Thyroid gland (tissue), 4 donors: ENCODE data around the gene GLIS2. TPM values are rescaled to one million over a fixed set of nuclear protein-coding genes. Genes with fewer than 3 reads are reported as not detected.
"Not testable (repeated sequence)": the region's sequence is repeated elsewhere in the genome, so short reads cannot be mapped to it uniquely, and the experiment has no call there.

Experiments
- DNase-seq, 2 donors: peaks; one replicate each; pipeline ENCODE4 v3.0.0-alpha.2; 2019
- H3K27ac ChIP-seq, 3 donors: fragments of 200-600 bp; sonication (generic); 1 replicate in 2 of 3; 2 replicates in 1 of 3; pipeline ENCODE4 v1.5.1; 2016 to 2019; ENCODE audit warnings: mild to moderate bottlenecking in 1 of 3, moderate library complexity in 1 of 3
- H3K27me3 ChIP-seq: fragments of 200-600 bp; sonication (generic); one replicate; pipeline ENCODE4 v1.5.1; 2019
- H3K36me3 ChIP-seq, 2 donors: fragments of 200-600 bp; sonication (generic); one replicate each; pipeline ENCODE4 v1.5.1; 2016 to 2019
- H3K4me1 ChIP-seq, 2 donors: fragments of 200-600 bp; sonication (generic); one replicate each; pipeline ENCODE4 v1.5.1; 2017 to 2019
- H3K4me3 ChIP-seq, 3 donors: fragments of 200-600 bp; sonication (generic); replicated peaks in 1 of 3; 1 replicate in 2 of 3; 2 replicates in 1 of 3; pipeline ENCODE4 v1.5.1; 2016; ENCODE audit warnings: mild to moderate bottlenecking in 1 of 3
- H3K9me3 ChIP-seq: fragments of 200-600 bp; sonication (generic); one replicate; pipeline ENCODE4 v1.5.1; 2017
- POLR2A ChIP-seq, 2 donors: fragments of 450-650 bp; IDR thresholded peaks; one replicate each; pipeline ENCODE4 v1.6.1; 2017; ENCODE audit warnings: antibody characterized with exemption in 2 of 2, mild to moderate bottlenecking in 2 of 2, moderate library complexity in 1 of 2
- WGBS, 2 donors: methylation state at CpG; one replicate each; pipeline ENCODE4 v1.1.5; 2017; 5-methylcytosine and 5-hydroxymethylcytosine counted together
- intact Hi-C: fragments of 100-400 bp; cut with DNase I; formaldehyde crosslinking; loops from one replicate; pipeline ENCODE4 v1.15.1; 2023
- total RNA-seq, 4 donors: library from RNA; depleted of rRNA; stranded (reverse); fragments of >200 nt; gene quantifications; one replicate each; pipeline ENCODE4 v1.2.3, GENCODE V29; 2016
- TF ChIP-seq, protein P1 (sequence below), 6 experiments: fragments of 200-600 bp in 3 of 6; fragments of 450-650 bp in 3 of 6; sonication (generic) in 3 of 6; IDR thresholded peaks; one replicate each; pipeline ENCODE4 v1.5.1; 2016 to 2019; ENCODE audit warnings: antibody characterized with exemption in 6 of 6, mild to moderate bottlenecking in 2 of 6, inconsistent platforms in 1 of 6, moderate library complexity in 1 of 6

Gene GLIS2
- total RNA-seq, 4 donors from 2014 or later: 5.5 to 7.6 (median 6.7) TPM

DNA sequence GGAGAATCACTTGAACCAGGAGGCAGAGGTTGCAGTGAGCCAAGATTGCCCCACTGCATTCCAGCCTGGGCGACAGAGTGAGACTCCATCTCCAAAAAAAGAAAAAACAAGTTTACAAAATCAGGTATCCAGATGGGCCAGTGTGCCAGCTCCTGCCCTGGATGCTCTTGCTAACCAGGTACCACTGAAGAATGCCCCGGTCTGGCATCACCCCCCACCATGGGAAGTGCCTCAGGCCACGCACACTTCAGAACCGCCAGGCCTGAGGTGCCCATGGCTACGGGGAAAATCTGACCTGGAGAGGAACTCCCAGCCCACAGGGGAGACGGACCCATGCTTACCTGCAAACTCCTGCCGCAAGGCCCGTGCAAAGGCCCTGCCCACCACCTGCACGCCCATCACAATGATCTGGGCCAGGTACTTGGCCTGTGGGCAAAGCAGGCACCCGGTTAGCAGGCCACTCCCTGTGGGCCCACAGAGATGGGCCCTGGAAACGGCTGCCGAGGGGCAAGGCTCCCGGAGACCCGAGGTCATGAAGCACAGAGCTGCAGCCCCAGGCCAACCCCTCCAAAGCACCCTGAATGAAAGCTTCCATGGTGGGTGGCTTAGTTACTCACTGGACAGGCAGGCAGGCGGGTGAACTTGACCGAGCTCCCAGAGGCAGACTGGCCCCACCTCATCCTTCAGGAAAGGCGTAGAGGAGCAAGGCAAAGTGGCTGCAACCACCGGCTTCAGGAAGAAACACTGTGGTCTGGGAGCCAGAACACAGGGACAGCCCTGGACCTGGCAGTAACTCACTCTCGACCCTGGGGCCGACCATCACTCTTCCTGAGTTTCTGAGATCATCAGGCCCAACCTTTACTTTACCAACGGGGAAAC is 27.2 kb downstream of the GLIS2 start:
- no peak for DNase-seq
- 83 to 92% methylated on average over 12 to 17 of the region's 21 CpGs for WGBS, 2 donors
- TF ChIP-seq, protein P1, sequence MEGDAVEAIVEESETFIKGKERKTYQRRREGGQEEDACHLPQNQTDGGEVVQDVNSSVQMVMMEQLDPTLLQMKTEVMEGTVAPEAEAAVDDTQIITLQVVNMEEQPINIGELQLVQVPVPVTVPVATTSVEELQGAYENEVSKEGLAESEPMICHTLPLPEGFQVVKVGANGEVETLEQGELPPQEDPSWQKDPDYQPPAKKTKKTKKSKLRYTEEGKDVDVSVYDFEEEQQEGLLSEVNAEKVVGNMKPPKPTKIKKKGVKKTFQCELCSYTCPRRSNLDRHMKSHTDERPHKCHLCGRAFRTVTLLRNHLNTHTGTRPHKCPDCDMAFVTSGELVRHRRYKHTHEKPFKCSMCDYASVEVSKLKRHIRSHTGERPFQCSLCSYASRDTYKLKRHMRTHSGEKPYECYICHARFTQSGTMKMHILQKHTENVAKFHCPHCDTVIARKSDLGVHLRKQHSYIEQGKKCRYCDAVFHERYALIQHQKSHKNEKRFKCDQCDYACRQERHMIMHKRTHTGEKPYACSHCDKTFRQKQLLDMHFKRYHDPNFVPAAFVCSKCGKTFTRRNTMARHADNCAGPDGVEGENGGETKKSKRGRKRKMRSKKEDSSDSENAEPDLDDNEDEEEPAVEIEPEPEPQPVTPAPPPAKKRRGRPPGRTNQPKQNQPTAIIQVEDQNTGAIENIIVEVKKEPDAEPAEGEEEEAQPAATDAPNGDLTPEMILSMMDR (IDR thresholded peaks at IDR 0.05): no peak
- TF ChIP-seq POLR2A (IDR thresholded peaks at IDR 0.05): no peak
- Histone ChIP-seq H3K27me3 (no peaks in the 10 kb centered on the region), H3K27ac (no peak overlapping the region), H3K4me3 (no peak overlapping the region), H3K9me3 (no peaks in the 10 kb centered on the region), H3K36me3 (no peaks in the 10 kb centered on the region), H3K4me1 (peaks cover 0 to 9% of the 10 kb centered on the region in 2 donors)
- intact Hi-C loops: no loop called here

DNA sequence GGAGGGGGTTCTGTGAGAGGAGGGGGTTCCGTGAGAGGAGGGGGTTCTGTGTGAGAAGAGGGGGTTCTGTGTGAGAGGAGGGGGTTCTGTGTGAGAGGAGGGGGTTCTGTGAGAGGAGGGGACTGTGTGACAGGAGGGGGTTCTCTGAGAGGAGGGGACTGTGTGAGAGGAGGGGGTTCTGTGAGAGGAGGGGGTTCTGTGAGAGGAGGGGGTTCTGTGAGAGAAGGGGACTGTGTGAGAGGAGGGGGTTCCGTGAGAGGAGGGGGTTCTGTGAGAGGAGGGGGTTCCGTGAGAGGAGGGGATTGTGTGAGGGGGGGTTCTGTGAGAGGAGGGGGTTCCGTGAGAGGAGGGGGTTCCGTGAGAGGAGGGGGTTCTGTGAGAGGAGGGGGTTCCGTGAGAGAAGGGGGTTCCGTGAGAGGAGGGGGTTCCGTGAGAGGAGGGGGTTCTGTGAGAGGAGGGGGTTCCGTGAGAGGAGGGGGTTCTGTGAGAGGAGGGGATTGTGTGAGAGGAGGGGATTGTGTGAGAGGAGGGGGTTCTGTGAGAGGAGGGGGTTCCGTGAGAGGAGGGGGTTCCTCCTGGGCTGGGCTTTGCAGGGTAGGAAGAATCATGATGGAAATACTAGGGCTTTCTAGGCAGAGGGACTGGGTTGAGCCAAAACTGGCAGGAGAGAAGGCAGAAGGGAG is 28.6 kb downstream of the GLIS2 start:
- intact Hi-C loops, H3K27me3 ChIP-seq, H3K4me1 ChIP-seq, H3K4me3 ChIP-seq, H3K36me3 ChIP-seq, H3K9me3 ChIP-seq, DNase-seq: not testable (repeated sequence)
- peak overlapping the region in 2 of 3 donors; percentile 24 to 26 for H3K27ac ChIP-seq
- 40 to 58% methylated on average over 5 to 9 of the region's 10 CpGs for WGBS, 2 donors

DNA sequence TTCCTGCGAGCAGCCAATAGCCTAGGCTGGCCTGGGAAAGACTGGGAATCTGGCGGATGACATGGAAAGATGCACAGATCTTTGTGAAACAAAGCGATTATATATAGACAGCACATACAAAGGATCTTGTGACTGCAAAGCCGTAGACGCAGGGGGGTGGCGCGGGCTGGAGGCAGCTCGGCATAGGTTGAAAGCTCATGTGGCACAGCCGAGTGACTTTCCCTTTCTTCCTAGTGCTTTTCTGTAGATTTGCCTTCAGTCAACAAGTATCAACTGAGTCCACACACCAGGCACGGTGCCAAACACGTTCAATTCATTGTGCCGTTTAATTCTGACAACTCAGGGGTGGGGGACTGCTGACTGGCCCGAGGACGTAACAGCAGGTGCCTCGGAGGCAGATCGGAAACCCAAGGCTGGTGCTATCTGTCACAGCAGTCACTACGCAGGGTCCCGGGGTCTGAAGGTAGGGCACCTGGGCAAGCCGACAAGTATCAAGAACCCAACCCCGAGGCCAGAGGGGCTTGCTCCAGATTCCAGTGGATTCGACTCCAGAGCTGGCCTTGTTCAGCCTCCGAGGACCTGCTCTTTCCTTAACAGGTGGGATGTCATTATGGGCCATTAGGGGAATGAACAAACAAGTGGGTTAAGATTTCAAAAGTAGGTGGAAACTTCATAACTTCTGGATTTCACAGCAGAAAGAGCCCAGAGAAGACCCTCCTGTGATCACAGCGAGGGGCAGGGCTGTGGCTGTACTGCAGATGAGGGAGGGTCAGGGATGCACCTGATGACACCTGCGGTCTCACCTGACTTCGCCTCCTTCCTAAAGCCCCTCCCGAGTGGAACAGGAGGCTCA is 29.3 kb downstream of the GLIS2 start:
- TF ChIP-seq, protein P1 (IDR thresholded peaks at IDR 0.05): no peak
- TF ChIP-seq POLR2A (IDR thresholded peaks at IDR 0.05): no peak
- DNase-seq: peak; percentile 53 to 75
- Histone ChIP-seq H3K36me3 (no peaks in the 10 kb centered on the region), H3K9me3 (no peaks in the 10 kb centered on the region), H3K4me1 (peaks cover 4 to 17% of the 10 kb centered on the region in 2 donors), H3K4me3 (no peak overlapping the region), H3K27ac (peak overlapping the region in 2 of 3 donors; percentile 24 to 26), H3K27me3 (no peaks in the 10 kb centered on the region)
- 54 to 57% methylated on average over 24 to 26 of the region's 26 CpGs for WGBS, 2 donors
- intact Hi-C loops: no loop called here

DNA sequence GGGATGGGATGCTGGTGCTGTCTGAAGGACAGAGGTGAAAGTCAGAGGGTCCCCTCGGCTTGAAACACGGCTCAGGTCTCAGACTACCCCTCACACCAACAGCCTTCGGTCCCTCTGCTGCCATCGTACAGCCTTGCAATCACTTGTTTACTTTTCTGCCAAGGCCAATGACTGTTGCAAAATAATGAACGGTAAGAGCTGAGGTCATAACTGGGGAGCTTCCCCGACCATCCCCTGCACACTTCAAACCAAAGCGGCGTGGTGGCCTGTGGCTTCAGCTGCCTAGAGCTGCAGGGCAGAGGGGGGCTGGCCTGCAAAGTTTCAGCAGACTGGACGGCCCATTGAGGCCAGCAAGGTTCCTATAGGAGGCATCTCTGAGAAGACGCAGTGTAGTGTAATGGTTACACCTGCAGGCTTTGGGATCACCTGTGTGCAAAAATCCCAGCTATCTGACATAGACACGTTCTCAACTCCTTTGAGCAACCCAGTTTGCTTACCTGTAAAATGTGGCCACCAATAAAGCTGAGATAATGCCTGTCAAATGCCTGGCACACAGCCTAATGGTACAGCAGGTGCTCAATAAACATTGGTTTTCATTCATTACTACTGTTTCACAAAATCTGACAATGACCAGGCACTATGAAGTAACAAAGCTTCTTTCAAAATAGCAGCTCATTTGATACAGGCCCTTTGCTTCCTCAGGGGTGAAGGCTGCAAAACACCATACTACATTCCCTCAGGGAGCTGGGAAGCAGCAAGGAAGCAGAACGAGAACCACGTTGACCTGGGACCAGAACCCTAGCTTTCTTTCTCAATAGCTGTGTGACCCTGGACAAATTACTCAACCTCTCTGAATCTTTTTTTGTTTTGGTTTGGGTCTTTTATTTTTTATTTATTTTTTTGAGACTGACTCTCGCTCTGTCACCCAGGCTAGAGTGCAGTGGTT is 30.2 kb downstream of the GLIS2 start:
- 80 to 82% methylated on average over 13 to 14 of the region's 14 CpGs for WGBS, 2 donors
- H3K27me3 ChIP-seq: no peaks in the 10 kb centered on the region
- intact Hi-C loops: no loop called here
- no peaks in the 10 kb centered on the region for H3K36me3 ChIP-seq
- no peak for DNase-seq
- no peaks in the 10 kb centered on the region for H3K9me3 ChIP-seq
- no peak for TF ChIP-seq POLR2A (IDR thresholded peaks at IDR 0.05)
- TF ChIP-seq, protein P1 (IDR thresholded peaks at IDR 0.05): no peak
- H3K4me1 ChIP-seq: peaks cover 9 to 21% of the 10 kb centered on the region in 2 donors
- H3K27ac ChIP-seq: no peak overlapping the region
- no peak overlapping the region for H3K4me3 ChIP-seq
